Measurements from ENCODE around the gene CDK5R2. TPM values are rescaled to one million over a fixed set of nuclear protein-coding genes. Genes with fewer than 3 reads are reported as not detected.

The CDK5R2 gene
- total RNA-seq, 1 experiment from 2014 or later = 0.17 TPM

DNA sequence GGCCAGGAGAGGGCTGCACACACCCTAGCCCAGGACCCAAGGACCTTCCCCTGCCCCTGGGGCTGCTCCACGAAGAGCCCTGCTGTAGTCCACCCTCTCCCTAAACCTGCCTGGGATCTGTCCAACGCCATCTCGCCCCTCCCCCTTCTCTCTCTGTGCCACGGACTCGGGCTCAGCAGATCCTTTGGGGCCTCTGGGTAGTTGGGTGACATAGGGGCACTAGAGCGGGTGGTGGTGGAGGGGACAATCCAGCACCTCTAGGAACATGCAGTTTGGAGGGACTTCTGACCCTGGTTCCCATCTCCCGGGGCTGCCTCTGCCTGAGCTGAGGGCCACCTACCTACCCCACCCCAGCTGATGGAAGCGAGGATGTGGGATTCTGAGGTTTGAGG is 41.1 kb downstream of the CDK5R2 start:
- H4K20me1 ChIP-seq (ENCODE audit: insufficient read depth) = no peaks in the 10 kb centered on the region
- CTCF ChIA-PET = no interaction called here
- no peaks in the 10 kb centered on the region for H3K79me2 ChIP-seq (ENCODE audit: low read depth)
- H3K9me2 ChIP-seq (ENCODE audit: insufficient read depth) = no peaks in the 10 kb centered on the region
- no peak overlapping the region for H3K27ac ChIP-seq
- 0 out of 2 replicates have a peak, but pooled peaks cover 3% of the 10 kb centered on the region for H3F3A ChIP-seq (ENCODE audit: insufficient read depth, low read depth)
- TF ChIP-seq, protein P1, sequence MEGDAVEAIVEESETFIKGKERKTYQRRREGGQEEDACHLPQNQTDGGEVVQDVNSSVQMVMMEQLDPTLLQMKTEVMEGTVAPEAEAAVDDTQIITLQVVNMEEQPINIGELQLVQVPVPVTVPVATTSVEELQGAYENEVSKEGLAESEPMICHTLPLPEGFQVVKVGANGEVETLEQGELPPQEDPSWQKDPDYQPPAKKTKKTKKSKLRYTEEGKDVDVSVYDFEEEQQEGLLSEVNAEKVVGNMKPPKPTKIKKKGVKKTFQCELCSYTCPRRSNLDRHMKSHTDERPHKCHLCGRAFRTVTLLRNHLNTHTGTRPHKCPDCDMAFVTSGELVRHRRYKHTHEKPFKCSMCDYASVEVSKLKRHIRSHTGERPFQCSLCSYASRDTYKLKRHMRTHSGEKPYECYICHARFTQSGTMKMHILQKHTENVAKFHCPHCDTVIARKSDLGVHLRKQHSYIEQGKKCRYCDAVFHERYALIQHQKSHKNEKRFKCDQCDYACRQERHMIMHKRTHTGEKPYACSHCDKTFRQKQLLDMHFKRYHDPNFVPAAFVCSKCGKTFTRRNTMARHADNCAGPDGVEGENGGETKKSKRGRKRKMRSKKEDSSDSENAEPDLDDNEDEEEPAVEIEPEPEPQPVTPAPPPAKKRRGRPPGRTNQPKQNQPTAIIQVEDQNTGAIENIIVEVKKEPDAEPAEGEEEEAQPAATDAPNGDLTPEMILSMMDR (conservative IDR thresholded peaks at IDR 0.05) = no peak
- no peak for TF ChIP-seq EZH2 (IDR thresholded peaks at IDR 0.05; ENCODE audit: low read depth)
- peaks cover 21% of the 10 kb centered on the region for H3K27me3 ChIP-seq (ENCODE audit: insufficient read depth, low read depth)
- no peaks in the 10 kb centered on the region for H3K9me3 ChIP-seq (ENCODE audit: insufficient read depth, low read depth)
- BruUV-seq (replicated peaks) = no TSS peak
- no peaks in the 10 kb centered on the region for H3K36me3 ChIP-seq (ENCODE audit: low read depth)
- intact Hi-C loops (cut with micrococcal nuclease; ENCODE audit: unreplicated experiment) = loop anchor here (5.0 kb wide), 3 partner anchors 123 to 157 kb away; no protein-coding TSS in a partner anchor
- H2AFZ ChIP-seq = no peak overlapping the region
- no peak for DNase-seq
- H3K4me1 ChIP-seq (replicated peaks; ENCODE audit: insufficient read depth) = 0 out of 2 replicates have a peak, but pooled peaks cover 5% of the 10 kb centered on the region
- POLR2A ChIA-PET (ENCODE audit: unreplicated experiment) = no interaction called here
- no peak overlapping the region for H3K4me3 ChIP-seq
- no peak overlapping the region for H3K4me2 ChIP-seq

DNA sequence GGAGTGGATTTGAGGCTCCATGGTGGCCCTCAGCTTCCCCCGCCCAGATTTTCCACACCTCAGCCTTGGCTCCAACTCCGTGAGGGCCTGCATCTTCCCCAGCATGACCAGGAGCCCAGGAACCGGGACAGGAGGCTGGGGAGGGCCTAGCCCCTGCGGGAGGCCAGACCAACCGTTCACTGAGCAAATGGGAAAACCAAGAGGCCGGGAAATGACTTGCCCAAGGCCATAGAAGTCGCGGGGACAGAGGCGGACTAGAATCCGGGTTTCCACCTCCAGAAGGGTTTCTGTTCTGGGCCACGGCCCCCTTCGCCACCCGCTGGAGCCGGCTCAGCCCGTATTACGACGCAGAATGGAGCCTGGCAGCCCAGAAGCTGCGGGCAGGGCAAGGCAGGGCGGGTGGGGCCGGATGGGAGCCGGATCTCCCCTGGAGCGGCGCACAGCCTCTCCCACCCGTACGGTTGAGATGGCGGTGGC is 41.7 kb downstream of the CDK5R2 start:
- Histone ChIP-seq H3K79me2 (ENCODE audit: low read depth) (no peaks in the 10 kb centered on the region), H3K4me1 (replicated peaks; ENCODE audit: insufficient read depth) (0 out of 2 replicates have a peak, but pooled peaks cover 5% of the 10 kb centered on the region), H3K27me3 (ENCODE audit: insufficient read depth, low read depth) (peaks cover 19% of the 10 kb centered on the region), H3K4me2 (peak overlapping the region; percentile 87), H2AFZ (no peak overlapping the region), H3K9me2 (ENCODE audit: insufficient read depth) (no peaks in the 10 kb centered on the region), H3K36me3 (ENCODE audit: low read depth) (no peaks in the 10 kb centered on the region), H4K20me1 (ENCODE audit: insufficient read depth) (no peaks in the 10 kb centered on the region), H3K27ac (no peak overlapping the region), H3F3A (ENCODE audit: insufficient read depth, low read depth) (0 out of 2 replicates have a peak, but pooled peaks cover 3% of the 10 kb centered on the region), H3K9me3 (ENCODE audit: insufficient read depth, low read depth) (no peaks in the 10 kb centered on the region), H3K4me3 (0 out of 2 replicates have a peak overlapping the region, but pooled peaks have one; percentile 55)
- ChIA-PET POLR2A (ENCODE audit: unreplicated experiment) (interaction anchor here (0.5 to 0.6 kb wide), 2 partner anchors 206 to 739 kb away, joined by 3 to 7 read pairs; no protein-coding TSS in a partner anchor), CTCF (interaction anchor here (0.7 to 1.8 kb wide), 4 partner anchors 9 to 154 kb away, joined by 3 to 10 read pairs (median 4); no protein-coding TSS in a partner anchor)
- no TSS peak for BruUV-seq (replicated peaks)
- intact Hi-C loops (cut with micrococcal nuclease; ENCODE audit: unreplicated experiment) = loop anchor here (5.0 kb wide), 3 partner anchors 124 to 156 kb away; no protein-coding TSS in a partner anchor
- TF ChIP-seq, protein P1 (conservative IDR thresholded peaks at IDR 0.05) = no peak
- no peak for TF ChIP-seq EZH2 (IDR thresholded peaks at IDR 0.05; ENCODE audit: low read depth)
- DNase-seq = no peak

DNA sequence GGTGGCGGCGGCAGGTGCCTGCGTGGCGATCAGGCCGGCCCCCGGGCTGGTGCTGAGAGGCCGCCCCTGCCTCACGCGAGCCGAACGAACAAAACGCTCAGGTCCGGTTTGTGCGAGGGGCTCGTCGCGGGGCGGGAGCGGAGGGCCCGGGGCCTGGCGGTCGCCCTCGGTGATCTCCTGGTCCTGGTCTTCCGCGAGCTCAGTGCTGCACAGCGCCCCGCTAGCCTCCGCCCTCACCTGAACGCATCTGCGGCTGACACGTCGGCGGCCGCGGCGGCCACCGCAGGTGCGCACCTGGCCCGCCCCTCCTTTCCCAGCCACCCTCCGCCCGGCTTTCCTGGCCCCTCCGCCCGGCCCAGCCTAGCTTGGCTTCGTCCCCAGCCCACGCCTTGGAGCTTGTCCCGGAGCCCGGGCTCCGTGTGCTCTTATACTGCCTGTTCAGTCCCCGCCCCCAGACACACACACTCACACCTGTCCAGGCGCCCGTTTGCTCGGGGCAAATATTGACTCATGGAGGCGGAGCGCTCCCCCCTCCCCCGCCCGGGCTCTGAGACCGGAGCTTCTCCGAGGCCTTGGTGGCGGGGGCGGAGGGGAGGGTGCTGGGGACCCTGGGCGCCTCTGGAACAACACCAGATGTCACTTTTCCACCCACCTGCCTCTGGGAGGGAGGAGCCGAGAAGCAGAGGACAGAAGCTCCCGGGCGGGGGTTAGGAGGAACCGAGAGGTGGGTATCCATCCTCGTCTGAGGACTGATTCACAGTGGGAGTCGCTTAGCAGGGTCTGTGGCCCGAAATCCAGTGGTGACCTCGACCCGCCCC is 42.3 kb downstream of the CDK5R2 start:
- peak overlapping the region; percentile 87 for H3K4me2 ChIP-seq
- H2AFZ ChIP-seq = peak overlapping the region; percentile 79
- H3K9me3 ChIP-seq (ENCODE audit: insufficient read depth, low read depth) = no peaks in the 10 kb centered on the region
- no peak overlapping the region for H3K27ac ChIP-seq
- no peaks in the 10 kb centered on the region for H3K36me3 ChIP-seq (ENCODE audit: low read depth)
- no TSS peak for BruUV-seq (replicated peaks)
- 0 out of 2 replicates have a peak, but pooled peaks cover 5% of the 10 kb centered on the region for H3K4me1 ChIP-seq (replicated peaks; ENCODE audit: insufficient read depth)
- DNase-seq = peak; percentile 54 to 70
- H3K4me3 ChIP-seq = peak overlapping the region; percentile 55
- H3K79me2 ChIP-seq (ENCODE audit: low read depth) = no peaks in the 10 kb centered on the region
- POLR2A ChIA-PET (ENCODE audit: unreplicated experiment) = interaction anchor here (0.5 to 0.7 kb wide), 5 partner anchors 70 to 730 kb away, joined by 3 to 6 read pairs (median 4); no protein-coding TSS in a partner anchor
- TF ChIP-seq EZH2 (IDR thresholded peaks at IDR 0.05; ENCODE audit: low read depth) = no peak
- TF ChIP-seq, protein P1 (conservative IDR thresholded peaks at IDR 0.05) = no peak
- H3K27me3 ChIP-seq (ENCODE audit: insufficient read depth, low read depth) = peaks cover 19% of the 10 kb centered on the region
- H4K20me1 ChIP-seq (ENCODE audit: insufficient read depth) = no peaks in the 10 kb centered on the region
- CTCF ChIA-PET = interaction anchor here (0.6 to 1.8 kb wide), 9 partner anchors 9 to 153 kb away, joined by 3 to 10 read pairs (median 4); no protein-coding TSS in a partner anchor
- no peaks in the 10 kb centered on the region for H3K9me2 ChIP-seq (ENCODE audit: insufficient read depth)
- intact Hi-C loops (cut with micrococcal nuclease; ENCODE audit: unreplicated experiment) = loop anchor here (5.0 kb wide), 3 partner anchors 124 to 156 kb away; no protein-coding TSS in a partner anchor
- 0 out of 2 replicates have a peak, but pooled peaks cover 3% of the 10 kb centered on the region for H3F3A ChIP-seq (ENCODE audit: insufficient read depth, low read depth)
